ENCODE data around the gene CEP43.
A peak's percentile ranks its signal among the peaks of the same experiment; 100 is the strongest.

CEP43 gene

GRCh38 chr6:166969390-166970002, 29.7 kb upstream of the CEP43 start:
- DNase-seq = no peak

DNA sequence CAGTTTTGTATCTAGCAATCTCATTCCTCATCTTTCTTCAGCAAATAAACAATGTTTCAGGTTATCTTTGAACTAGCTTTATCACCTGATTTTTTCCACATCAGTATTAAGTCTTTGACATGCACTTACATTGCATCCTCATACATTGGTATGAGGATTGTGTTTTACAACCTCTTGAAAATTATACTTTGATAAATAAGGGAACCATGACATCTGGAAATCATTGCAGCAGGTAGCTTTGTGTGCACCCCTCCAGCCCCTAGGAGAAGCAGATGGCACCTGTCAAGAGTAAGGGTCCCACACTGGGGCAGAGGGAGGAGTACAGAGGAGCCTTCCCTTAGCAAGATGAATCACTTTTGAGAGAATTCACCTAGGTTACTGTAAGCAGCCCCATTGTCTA, 29.1 kb upstream of the CEP43 start:
- no peak for DNase-seq

GRCh38 chr6:166970776-166971175, 28.4 kb upstream of the CEP43 start:
- DNase-seq = no peak

- DNase-seq = no peak
Measured at GRCh38 chr6:166971271-166971670, 27.9 kb upstream of the CEP43 start.

GRCh38 chr6:166972101-166972500, 27.1 kb upstream of the CEP43 start:
- DNase-seq = no peak

DNA sequence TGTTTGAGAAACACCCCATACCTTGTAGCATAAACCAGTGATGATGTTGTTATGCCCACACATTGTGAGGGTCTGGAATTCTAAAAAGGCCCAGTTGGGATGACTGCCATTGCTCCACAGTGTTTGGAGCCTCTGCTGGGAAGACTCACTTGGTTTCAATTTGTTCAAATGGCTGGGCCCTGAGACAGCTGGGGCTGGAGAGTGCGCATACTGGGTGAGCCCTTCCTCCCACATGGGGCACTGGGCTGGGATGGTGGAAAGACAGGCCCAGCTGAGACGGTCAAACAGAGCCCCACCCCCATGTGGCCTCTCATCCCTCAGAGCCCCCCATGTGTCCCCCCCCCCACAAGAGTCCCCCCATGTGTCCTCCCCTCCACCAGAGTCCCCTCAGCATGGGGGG, 22.6 kb upstream of the CEP43 start:
- no peak for DNase-seq

DNA sequence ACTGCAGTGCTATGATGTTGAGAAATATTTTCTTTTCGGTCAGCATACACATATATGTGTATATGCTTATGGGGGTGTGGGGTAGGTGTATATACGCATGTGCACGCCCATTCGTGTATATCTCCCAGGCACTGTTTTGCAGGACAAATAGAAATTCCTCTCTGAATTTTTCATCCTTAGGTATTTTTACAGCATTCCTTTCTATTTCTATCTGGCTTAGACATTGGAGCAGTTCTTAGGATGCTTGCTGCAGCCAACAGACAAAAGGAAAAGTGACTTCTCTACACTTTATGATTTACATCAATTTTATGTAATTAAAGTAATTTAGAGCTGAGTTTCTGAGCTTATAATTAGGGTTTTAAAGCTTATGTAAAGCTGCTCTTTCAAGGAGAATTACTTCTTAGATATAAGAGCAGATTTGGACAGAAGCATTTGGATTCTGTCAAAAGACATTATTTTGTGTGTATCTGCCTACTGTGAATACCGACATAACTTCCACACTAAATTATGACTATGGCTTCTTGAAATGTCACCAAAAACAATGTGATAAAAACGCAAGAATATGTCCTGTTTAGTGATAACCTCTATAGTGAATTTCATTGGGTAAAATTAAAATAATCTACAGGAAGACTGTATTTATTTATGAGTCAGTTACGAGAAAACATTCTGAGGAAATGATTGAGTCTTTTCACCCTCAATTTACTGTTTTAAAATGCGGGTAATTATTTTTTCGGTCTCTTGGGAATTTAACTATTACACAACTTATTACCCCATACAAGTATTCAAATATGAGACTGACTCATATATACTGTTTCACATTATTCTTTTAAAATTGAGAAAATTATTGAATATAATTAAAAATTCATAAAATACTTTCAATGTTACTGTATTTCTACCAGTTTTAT, 21.3 kb upstream of the CEP43 start:
- no peak for DNase-seq

DNA sequence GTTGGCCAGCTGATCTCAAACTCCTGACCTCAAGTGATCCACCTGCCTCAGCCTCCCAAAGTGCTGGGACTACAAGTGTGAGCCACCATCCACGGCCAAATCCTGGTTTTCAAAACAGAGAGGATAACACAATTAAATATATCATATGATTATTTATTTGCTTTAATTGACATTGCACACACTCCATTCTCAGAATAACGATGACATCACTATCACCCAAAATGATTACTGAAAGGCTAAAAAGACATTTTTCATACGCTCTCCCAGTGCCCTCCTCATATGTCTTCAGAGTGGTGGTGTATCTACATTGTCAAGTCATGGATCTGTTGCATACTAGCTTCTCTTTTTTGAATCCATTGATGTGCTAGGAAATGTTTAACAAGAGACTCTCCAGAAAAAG, 18.5 kb upstream of the CEP43 start:
- no peak for DNase-seq

- no peak for DNase-seq
Measured at GRCh38 chr6:166987448-166987847, 11.7 kb upstream of the CEP43 start.

GRCh38 chr6:166987930-166988329, 11.3 kb upstream of the CEP43 start:
- no peak for DNase-seq

GRCh38 chr6:166988674-166989201, 10.5 kb upstream of the CEP43 start:
- DNase-seq = no peak

GRCh38 chr6:166989427-166990032, 9.7 kb upstream of the CEP43 start:
- peak in 1 of 2 donors; percentile 70 for DNase-seq

DNA sequence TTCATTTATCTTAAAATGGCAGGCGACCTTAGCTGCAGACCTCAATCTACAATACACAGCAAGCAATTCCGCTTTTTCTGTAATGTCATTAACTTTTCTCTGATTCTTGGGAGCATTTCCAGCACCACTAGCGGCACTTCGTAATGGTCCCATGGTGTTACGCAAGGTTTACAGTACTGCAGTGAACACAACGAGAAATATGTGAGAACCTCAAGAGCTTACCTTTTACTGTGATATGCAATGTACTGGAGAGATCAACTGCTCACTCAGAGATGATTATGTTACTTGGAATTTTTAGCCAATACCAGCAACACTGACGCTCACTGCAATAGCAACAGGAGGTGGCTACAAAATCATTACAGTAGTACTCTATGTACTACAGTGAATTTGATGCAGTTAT, 2.8 kb upstream of the CEP43 start:
- DNase-seq = no peak

DNA sequence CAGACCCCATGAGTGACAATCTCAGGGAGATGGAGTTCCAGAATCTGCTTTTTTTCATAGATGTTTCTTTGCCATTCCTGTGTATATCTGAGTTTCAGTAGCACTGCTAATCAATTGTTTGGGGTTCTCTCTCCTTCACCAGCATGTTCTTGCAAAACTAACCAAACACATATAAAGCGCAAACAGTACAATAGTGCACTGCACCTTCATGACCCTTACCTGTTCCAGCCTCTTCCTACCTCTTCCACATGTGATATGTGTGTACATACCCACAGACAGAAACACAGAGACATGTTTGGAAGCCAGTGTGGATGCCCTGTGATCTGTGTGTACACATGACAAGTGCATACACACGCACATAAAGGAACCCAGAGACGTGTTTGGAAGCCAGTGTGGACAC, 1.8 kb upstream of the CEP43 start:
- DNase-seq = no peak

GRCh38 chr6:166997768-166998255, 1.4 kb upstream of the CEP43 start:
- DNase-seq = no peak

GRCh38 chr6:166998256-166999144, 697 bp upstream of the CEP43 start:
- DNase-seq = no peak

DNA sequence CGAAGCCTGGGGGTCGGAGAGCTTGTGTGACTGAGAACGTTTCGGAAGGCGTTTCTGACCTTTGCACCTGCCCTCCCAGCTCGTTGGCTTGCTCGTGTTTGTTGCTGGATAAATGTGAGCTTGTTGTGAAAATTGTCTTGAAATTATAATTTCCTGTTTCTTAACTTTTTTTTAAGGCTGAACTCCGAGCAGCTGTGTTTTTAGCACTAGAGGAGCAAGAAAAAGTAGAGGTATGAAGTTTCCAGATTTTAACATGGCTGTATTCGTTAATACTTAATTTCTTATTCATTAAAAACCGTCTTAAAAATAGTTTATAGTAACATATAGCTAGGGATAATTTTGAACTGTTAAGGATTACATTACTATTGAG, 672 bp downstream of the CEP43 start:
- DNase-seq = no peak

GRCh38 chr6:167000759-167001158, 1.6 kb downstream of the CEP43 start:
- no peak for DNase-seq

- no peak for DNase-seq
Measured at GRCh38 chr6:167005350-167006159, 6.4 kb downstream of the CEP43 start.

DNA sequence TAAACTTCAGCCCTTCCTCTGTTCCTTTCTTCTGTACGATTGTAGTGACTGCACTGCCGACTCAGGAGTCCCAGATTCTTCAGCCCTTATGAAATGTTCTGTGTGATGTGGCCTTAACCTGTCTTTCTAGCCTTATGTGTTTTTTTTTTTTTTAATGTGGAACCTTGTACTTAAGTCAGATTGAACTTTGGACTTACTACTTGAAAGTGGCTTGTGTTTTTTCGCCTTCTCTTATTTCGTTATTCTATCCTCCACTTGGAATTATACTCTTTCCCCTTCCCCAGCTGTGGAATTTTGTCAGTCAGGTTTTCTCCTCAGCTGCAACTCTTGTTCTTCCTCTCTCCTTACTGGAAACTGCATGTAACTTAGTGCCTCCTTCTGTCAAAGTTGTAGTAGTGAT, 8.8 kb downstream of the CEP43 start:
- no peak for DNase-seq

GRCh38 chr6:167013067-167013466, 13.9 kb downstream of the CEP43 start:
- no peak for DNase-seq

DNA sequence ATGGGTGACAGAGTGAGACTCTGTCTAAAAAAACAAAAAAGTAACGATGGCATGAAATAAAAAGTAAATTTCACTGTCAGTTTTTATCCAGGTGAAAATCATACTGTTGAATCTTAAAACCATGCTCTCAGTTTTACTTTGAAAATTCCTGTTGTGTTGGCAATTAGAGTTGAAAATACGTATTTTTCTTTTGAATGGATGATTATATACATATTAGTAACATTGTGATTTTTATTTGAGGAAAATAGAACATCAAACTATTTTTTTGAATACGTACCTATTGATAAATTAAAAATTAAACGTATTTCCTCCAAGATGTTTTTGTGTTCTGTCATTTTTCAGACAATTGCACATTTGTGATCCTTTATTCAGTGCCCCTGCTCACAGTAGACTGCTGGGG, 14.7 kb downstream of the CEP43 start:
- DNase-seq = no peak
